HepG2 (cell line): Measurements from ENCODE around the gene MCF2L. TPM values are rescaled to one million over a fixed set of nuclear protein-coding genes. Genes with fewer than 3 reads are reported as not detected.

Source experiments
- ATAC-seq: fragments of 200-7000 bp; cut with Tn5 transposase; 3 replicates; pipeline ENCODE4 v1.9.1; 2020; ENCODE audit warnings: mild to moderate bottlenecking, moderate library complexity
- BruUV-seq: library from RNA; stranded (reverse); fragments of 400-500 nt; replicated peaks from 2 replicates; lab custom pipeline; 2021; lab: Mats Ljungman, UMichigan
- CTCF ChIA-PET: fragments of 300-600 bp; formaldehyde crosslinking; extraction: SDS; loops from one replicate; lab custom pipeline; 2021; ENCODE audit warnings: low total read pairs, inconsistent platforms, low intra/inter-chr PET ratio; lab: Yijun Ruan, JAX
- POLR2A ChIA-PET: fragments of 350-600 bp; sonication (Branson Sonifier 250); formaldehyde crosslinking; loops from one replicate; lab custom pipeline; 2020; ENCODE audit warnings: antibody characterized with exemption, inconsistent platforms; lab: Yijun Ruan, JAX
- DNase-seq: peaks from one replicate; pipeline ENCODE4 v3.0.0-alpha.2; 2015; ENCODE audit warnings: low spot score
- FAIRE-seq: peaks from 3 replicates; lab custom pipeline; 2011; peaks lifted over from hg19 to GRCh38; lab: Jason Lieb, UNC
- H2AFZ ChIP-seq: one replicate; pipeline ENCODE4 v1.6.1; 2011; ENCODE audit warnings: low read length, inconsistent platforms
- H3K27ac ChIP-seq: fragments of 300-600 bp; 3 replicates; pipeline ENCODE4 v1.8.0; 2011; ENCODE audit warnings: mixed run types, mild to moderate bottlenecking, mixed read lengths, low read length, inconsistent platforms; ENCODE audit not compliant: insufficient read depth; ENCODE audit errors: extremely low read length
- H3K27me3 ChIP-seq, 2 experiments: fragments of 200-600 bp in 1 of 2; 2 replicates in 1 of 2; 3 replicates in 1 of 2; pipeline versions ENCODE4 v1.6.0 to v1.8.0; 2011; ENCODE audit warnings: low read length in 2 of 2, mild to moderate bottlenecking in 2 of 2, moderate library complexity in 2 of 2, inconsistent platforms in 1 of 2; ENCODE audit not compliant: insufficient read depth in 2 of 2, control insufficient read depth in 1 of 2
- H3K36me3 ChIP-seq, 2 experiments: fragments of 200-600 bp in 1 of 2; replicated peaks in 1 of 2; 2 replicates in 1 of 2; 3 replicates in 1 of 2; pipeline versions ENCODE4 v1.5.1 to v1.8.0; 2011; ENCODE audit warnings: low read length in 2 of 2, inconsistent platforms in 1 of 2; ENCODE audit not compliant: insufficient read depth in 2 of 2, control insufficient read depth in 1 of 2
- H3K4me1 ChIP-seq: 2 replicates; pipeline ENCODE4 v1.5.1; 2012; ENCODE audit warnings: low read length, inconsistent platforms; ENCODE audit not compliant: insufficient read depth
- H3K4me2 ChIP-seq: 2 replicates; pipeline ENCODE4 v1.6.0; 2011; ENCODE audit warnings: low read depth, low read length, inconsistent platforms
- H3K4me3 ChIP-seq, 3 experiments: fragments of 200-600 bp in 1 of 3; sonication (generic), shearing (Covaris generic) in 1 of 3; replicated peaks in 1 of 3; 2 replicates each; pipeline ENCODE4 v1.5.1; 2011 to 2016; ENCODE audit warnings: low read length in 3 of 3, inconsistent platforms in 2 of 3, low read depth in 2 of 3, mild to moderate bottlenecking in 2 of 3, control low read depth in 1 of 3, mixed read lengths in 1 of 3; ENCODE audit not compliant: insufficient read depth in 1 of 3
- H3K79me2 ChIP-seq: one replicate; pipeline ENCODE4 v1.6.1; 2011; ENCODE audit warnings: low read length, inconsistent platforms; ENCODE audit not compliant: insufficient read depth
- H3K9ac ChIP-seq: 2 replicates; pipeline ENCODE4 v1.6.0; 2011; ENCODE audit warnings: mild to moderate bottlenecking, low read depth, low read length, inconsistent platforms; ENCODE audit not compliant: insufficient read depth
- H3K9me3 ChIP-seq: 2 replicates; pipeline ENCODE4 v1.5.1; 2012; ENCODE audit warnings: mild to moderate bottlenecking, low read length
- H4K20me1 ChIP-seq: 2 replicates; pipeline ENCODE4 v1.6.0; 2011; ENCODE audit warnings: inconsistent platforms, mild to moderate bottlenecking, low read length, moderate library complexity; ENCODE audit not compliant: insufficient read depth
- AGO2 ChIP-seq: fragments of 200-400 bp; formaldehyde crosslinking; optimal IDR thresholded peaks from 2 replicates; pipeline ENCODE3; 2017; ENCODE audit warnings: mild to moderate bottlenecking, low read depth, low read length, moderate library complexity
- PRPF4 ChIP-seq: fragments of 200-400 bp; formaldehyde crosslinking; IDR thresholded peaks from 2 replicates; pipeline ENCODE4 v1.6.1; 2016; ENCODE audit warnings: low read length, low read depth; ENCODE audit not compliant: poor library complexity, severe bottlenecking
- RAD21 ChIP-seq: fragments of 450-650 bp; formaldehyde crosslinking; IDR thresholded peaks from 2 replicates; pipeline ENCODE4 v1.5.0; 2020; ENCODE audit warnings: mild to moderate bottlenecking
- SMC3 ChIP-seq: IDR thresholded peaks from 2 replicates; pipeline ENCODE4 v1.6.1; 2011; ENCODE audit warnings: low read length, improper control_type of control experiment
- STAG1 ChIP-seq: sonication (generic); formaldehyde crosslinking; IDR thresholded peaks from 2 replicates; pipeline ENCODE4 v1.4.0; 2020; ENCODE audit warnings: missing genetic modification reagents
- ZBTB38 ChIP-seq: sonication (generic); formaldehyde crosslinking; IDR thresholded peaks from 2 replicates; pipeline ENCODE4 v1.5.1; 2020; ENCODE audit warnings: mild to moderate bottlenecking, missing genetic modification reagents
- ZNF34 ChIP-seq: sonication (generic); formaldehyde crosslinking; IDR thresholded peaks from 2 replicates; pipeline ENCODE4 v1.4.0; 2020; ENCODE audit warnings: mild to moderate bottlenecking, missing genetic modification reagents, borderline replicate concordance
- WGBS: methylation state at CpG from one replicate; pipeline ENCODE4 v1.1.6; 2017; ENCODE audit warnings: low lambda C conversion rate; 5-methylcytosine and 5-hydroxymethylcytosine counted together
- in situ Hi-C: cut with HindIII; loops from 2 replicates; pipeline ENCODE4 v1.10.0; 2017; ENCODE audit warnings: low pct_unique_long_range_greater_than_20kb; ENCODE audit not compliant: extremely low pct_ligation_motif_present
- intact Hi-C: fragments of 100-400 bp; cut with micrococcal nuclease; formaldehyde crosslinking; loops from one replicate; pipeline ENCODE4 v1.10.0; 2022; ENCODE audit not compliant: unreplicated experiment
- polyA plus RNA-seq, 8 experiments: library from polyadenylated mRNA; depleted of rRNA in 3 of 8; stranded (reverse) in 7 of 8; unstranded in 1 of 8; fragments of >200 nt; fragmentation: Illumina TruSeq in 4 of 8; extraction: Trizol in 4 of 8; gene quantifications; 2 replicates each; pipeline versions ENCODE4 v1.2.1 to v1.2.3, GENCODE V29; 2011 to 2016; ENCODE audit warnings: low read depth in 4 of 8, missing spikeins in 1 of 8, mixed read lengths in 1 of 8; ENCODE audit not compliant: insufficient read depth in 1 of 8
- total RNA-seq, 5 experiments: library from RNA; depleted of rRNA; stranded (reverse); fragments of >200 nt; fragmentation: Illumina TruSeq; extraction: Trizol; gene quantifications; 2 replicates each; pipeline ENCODE4 v1.2.3, GENCODE V29; 2016; ENCODE audit warnings: low read depth in 1 of 5
- TF ChIP-seq, protein P1 (sequence below): sonication (generic); formaldehyde crosslinking; IDR thresholded peaks from 2 replicates; pipeline ENCODE4 v1.4.0; 2020; ENCODE audit warnings: missing genetic modification reagents
- TF ChIP-seq, protein P2 (sequence below): sonication (generic); formaldehyde crosslinking; IDR thresholded peaks from 2 replicates; pipeline ENCODE4 v1.5.0; 2020; ENCODE audit warnings: mild to moderate bottlenecking, missing genetic modification reagents, moderate library complexity

MCF2L gene
- total and polyA plus RNA-seq, 2 of the 13 experiments (the other 11 are each of a cell fraction or from before 2014, with no cell fraction given) = 19.4 to 28.4 TPM

DNA sequence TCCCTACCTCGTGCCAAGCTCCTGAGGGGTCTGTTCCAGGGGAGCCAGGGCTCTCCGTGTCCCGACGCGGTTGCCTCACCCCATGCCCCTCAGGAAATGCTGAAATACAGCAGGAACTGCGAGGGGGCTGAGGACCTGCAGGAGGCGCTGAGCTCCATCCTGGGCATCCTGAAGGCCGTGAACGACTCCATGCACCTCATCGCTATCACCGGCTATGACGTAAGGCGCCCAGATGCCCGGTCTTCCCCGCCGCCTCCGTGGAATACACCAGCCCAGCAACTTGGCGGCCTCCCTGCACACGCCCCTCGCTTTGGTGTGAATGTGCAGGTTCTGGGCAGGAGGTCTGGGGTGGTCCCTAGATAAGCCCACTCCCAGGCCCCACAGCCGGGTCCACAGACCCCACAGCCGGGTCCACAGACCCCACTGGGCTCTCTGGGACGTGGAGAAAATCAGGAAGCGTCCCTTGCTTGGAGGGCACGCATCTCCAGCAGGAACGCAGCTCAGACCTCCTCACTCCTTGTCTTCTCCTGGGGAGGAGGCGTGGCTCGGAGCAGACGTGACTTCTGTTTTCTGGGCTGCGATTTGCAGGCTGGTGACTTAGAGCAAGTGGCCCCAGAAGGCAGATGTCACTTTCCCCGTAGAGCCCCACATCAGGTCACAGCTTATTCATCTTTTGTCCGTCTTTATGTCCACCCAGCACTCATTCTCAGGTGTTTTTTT is 117.2 kb downstream of the MCF2L start:
- H3K9me3 ChIP-seq = no peaks in the 10 kb centered on the region
- no peak overlapping the region for H3K9ac ChIP-seq
- no peak overlapping the region for H3K27ac ChIP-seq
- POLR2A ChIA-PET = interaction anchor here (1.4 kb wide), 1 partner anchor 19 kb away, joined by 3 read pairs; the partner anchor contains the start of gene F7
- intact Hi-C loops (no loop called here), in situ Hi-C loops (no loop called here)
- H3K36me3 ChIP-seq = peaks cover 7 to 30% of the 10 kb centered on the region in 2 experiments; a peak in 4 of 5 replicates
- CTCF ChIA-PET = no interaction called here
- H3K4me2 ChIP-seq = no peak overlapping the region
- TF ChIP-seq PRPF4 (no peak), ZBTB38 (CRISPR knock-in tag) (peak; percentile 79), SMC3 (no peak), RAD21 (peak; percentile 45; the same call in 1 of the 2 replicates), ZNF34 (CRISPR knock-in tag) (no peak), AGO2 (peak; percentile 13), STAG1 (CRISPR knock-in tag) (peak; percentile 47)
- TF ChIP-seq, protein P1, sequence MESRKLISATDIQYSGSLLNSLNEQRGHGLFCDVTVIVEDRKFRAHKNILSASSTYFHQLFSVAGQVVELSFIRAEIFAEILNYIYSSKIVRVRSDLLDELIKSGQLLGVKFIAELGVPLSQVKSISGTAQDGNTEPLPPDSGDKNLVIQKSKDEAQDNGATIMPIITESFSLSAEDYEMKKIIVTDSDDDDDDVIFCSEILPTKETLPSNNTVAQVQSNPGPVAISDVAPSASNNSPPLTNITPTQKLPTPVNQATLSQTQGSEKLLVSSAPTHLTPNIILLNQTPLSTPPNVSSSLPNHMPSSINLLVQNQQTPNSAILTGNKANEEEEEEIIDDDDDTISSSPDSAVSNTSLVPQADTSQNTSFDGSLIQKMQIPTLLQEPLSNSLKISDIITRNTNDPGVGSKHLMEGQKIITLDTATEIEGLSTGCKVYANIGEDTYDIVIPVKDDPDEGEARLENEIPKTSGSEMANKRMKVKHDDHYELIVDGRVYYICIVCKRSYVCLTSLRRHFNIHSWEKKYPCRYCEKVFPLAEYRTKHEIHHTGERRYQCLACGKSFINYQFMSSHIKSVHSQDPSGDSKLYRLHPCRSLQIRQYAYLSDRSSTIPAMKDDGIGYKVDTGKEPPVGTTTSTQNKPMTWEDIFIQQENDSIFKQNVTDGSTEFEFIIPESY = peak; percentile 91
- TF ChIP-seq, protein P2, sequence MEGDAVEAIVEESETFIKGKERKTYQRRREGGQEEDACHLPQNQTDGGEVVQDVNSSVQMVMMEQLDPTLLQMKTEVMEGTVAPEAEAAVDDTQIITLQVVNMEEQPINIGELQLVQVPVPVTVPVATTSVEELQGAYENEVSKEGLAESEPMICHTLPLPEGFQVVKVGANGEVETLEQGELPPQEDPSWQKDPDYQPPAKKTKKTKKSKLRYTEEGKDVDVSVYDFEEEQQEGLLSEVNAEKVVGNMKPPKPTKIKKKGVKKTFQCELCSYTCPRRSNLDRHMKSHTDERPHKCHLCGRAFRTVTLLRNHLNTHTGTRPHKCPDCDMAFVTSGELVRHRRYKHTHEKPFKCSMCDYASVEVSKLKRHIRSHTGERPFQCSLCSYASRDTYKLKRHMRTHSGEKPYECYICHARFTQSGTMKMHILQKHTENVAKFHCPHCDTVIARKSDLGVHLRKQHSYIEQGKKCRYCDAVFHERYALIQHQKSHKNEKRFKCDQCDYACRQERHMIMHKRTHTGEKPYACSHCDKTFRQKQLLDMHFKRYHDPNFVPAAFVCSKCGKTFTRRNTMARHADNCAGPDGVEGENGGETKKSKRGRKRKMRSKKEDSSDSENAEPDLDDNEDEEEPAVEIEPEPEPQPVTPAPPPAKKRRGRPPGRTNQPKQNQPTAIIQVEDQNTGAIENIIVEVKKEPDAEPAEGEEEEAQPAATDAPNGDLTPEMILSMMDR = peak; percentile 58
- WGBS = 88% methylated on average over 13 of the region's 32 CpGs
- DNase-seq (no peak), ATAC-seq (peak; percentile 16; the same call in 2 of the 3 replicates), FAIRE-seq (no peak)
- no peaks in the 10 kb centered on the region for H3K79me2 ChIP-seq
- no peak overlapping the region for H3K4me3 ChIP-seq
- H3K27me3 ChIP-seq = no peaks in the 10 kb centered on the region
- no peaks in the 10 kb centered on the region for H3K4me1 ChIP-seq
- H2AFZ ChIP-seq = no peak overlapping the region
- no peaks in the 10 kb centered on the region for H4K20me1 ChIP-seq
- BruUV-seq = no TSS peak
